ENCODE results near the gene NTRK1.
"Not testable (repeated sequence)": the region's sequence is repeated elsewhere in the genome, so short reads cannot be mapped to it uniquely, and the experiment has no call there.

The NTRK1 gene

DNA sequence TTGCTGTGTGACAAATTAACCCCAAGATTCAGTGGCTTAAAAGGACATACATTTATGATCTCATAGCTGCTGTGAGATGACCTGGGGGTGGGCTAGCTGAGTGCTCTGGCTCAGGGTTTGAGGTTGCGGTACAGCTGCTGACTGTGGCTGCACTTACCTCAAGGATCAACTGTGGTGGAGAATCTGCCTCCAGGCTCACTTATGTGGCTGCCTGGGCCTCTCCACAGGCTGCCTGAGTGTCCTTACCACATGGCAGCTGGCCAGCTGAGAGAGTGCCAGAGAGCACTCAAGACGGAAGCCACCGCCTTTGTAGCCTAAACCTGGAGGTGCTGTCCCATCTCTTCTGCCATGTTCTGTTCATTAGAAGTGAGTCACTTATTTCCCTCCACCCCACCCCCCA, 65.5 kb downstream of the NTRK1 start (continued):
- TF ChIP-seq, protein P1, sequence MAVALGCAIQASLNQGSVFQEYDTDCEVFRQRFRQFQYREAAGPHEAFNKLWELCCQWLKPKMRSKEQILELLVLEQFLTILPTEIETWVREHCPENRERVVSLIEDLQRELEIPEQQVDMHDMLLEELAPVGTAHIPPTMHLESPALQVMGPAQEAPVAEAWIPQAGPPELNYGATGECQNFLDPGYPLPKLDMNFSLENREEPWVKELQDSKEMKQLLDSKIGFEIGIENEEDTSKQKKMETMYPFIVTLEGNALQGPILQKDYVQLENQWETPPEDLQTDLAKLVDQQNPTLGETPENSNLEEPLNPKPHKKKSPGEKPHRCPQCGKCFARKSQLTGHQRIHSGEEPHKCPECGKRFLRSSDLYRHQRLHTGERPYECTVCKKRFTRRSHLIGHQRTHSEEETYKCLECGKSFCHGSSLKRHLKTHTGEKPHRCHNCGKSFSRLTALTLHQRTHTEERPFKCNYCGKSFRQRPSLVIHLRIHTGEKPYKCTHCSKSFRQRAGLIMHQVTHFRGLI (tag by site-specific recombination; IDR thresholded peaks at IDR 0.05), result no peak
- TF ChIP-seq ZNF707 (tag by site-specific recombination; IDR thresholded peaks at IDR 0.05) (no peak), ZNF266 (tag by site-specific recombination; IDR thresholded peaks at IDR 0.05; ENCODE audit: low read depth) (no peak), GLI4 (tag by site-specific recombination; IDR thresholded peaks at IDR 0.05) (no peak), ZXDB (tag by site-specific recombination; IDR thresholded peaks at IDR 0.05) (peak; percentile 46; the same call in 1 of the 2 replicates), ZNF843 (tag by site-specific recombination; IDR thresholded peaks at IDR 0.05) (peak; percentile 61; the same call in 1 of the 2 replicates), ZNF248 (tag by site-specific recombination; IDR thresholded peaks at IDR 0.05) (no peak)
- TF ChIP-seq, protein P2, sequence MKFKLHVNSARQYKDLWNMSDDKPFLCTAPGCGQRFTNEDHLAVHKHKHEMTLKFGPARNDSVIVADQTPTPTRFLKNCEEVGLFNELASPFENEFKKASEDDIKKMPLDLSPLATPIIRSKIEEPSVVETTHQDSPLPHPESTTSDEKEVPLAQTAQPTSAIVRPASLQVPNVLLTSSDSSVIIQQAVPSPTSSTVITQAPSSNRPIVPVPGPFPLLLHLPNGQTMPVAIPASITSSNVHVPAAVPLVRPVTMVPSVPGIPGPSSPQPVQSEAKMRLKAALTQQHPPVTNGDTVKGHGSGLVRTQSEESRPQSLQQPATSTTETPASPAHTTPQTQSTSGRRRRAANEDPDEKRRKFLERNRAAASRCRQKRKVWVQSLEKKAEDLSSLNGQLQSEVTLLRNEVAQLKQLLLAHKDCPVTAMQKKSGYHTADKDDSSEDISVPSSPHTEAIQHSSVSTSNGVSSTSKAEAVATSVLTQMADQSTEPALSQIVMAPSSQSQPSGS (tag by site-specific recombination; IDR thresholded peaks at IDR 0.05; ENCODE audit: low read depth), result no peak
- TF ChIP-seq, protein P3, sequence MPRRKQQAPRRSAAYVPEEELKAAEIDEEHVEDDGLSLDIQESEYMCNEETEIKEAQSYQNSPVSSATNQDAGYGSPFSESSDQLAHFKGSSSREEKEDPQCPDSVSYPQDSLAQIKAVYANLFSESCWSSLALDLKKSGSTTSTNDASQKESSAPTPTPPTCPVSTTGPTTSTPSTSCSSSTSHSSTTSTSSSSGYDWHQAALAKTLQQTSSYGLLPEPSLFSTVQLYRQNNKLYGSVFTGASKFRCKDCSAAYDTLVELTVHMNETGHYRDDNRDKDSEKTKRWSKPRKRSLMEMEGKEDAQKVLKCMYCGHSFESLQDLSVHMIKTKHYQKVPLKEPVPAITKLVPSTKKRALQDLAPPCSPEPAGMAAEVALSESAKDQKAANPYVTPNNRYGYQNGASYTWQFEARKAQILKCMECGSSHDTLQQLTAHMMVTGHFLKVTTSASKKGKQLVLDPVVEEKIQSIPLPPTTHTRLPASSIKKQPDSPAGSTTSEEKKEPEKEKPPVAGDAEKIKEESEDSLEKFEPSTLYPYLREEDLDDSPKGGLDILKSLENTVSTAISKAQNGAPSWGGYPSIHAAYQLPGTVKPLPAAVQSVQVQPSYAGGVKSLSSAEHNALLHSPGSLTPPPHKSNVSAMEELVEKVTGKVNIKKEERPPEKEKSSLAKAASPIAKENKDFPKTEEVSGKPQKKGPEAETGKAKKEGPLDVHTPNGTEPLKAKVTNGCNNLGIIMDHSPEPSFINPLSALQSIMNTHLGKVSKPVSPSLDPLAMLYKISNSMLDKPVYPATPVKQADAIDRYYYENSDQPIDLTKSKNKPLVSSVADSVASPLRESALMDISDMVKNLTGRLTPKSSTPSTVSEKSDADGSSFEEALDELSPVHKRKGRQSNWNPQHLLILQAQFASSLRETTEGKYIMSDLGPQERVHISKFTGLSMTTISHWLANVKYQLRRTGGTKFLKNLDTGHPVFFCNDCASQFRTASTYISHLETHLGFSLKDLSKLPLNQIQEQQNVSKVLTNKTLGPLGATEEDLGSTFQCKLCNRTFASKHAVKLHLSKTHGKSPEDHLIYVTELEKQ (tag by site-specific recombination; IDR thresholded peaks at IDR 0.05; ENCODE audit: borderline replicate concordance), result no peak

DNA sequence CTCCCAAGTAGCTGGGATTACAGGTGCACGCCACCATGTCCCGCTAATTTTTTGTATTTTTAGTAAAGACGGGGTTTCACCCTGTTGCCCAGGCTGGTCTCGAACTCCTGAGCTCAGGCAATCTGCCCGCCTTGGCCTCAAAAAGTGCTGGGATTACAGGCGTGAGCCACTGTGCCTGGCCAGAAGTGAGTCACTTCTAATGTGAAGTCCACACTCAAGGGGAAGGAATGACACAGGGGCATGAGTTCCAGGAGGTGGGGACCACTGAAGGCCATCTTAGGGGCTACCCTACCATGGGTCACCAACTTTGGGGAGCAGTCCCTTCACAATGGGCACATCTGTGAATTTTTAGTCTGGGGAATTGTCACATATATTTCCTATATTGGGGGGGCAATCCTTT, 66.0 kb downstream of the NTRK1 start:
- CTCF ChIA-PET, result interaction anchor here (0.5 to 11.9 kb wide), 20 partner anchors 10 to 1468 kb away, joined by 3 to 199 read pairs (median 8); partner anchors contain the start of genes NTRK1 and PEAR1
- not testable (repeated sequence) for H3K9me3 ChIP-seq (ENCODE audit: control insufficient read depth, insufficient read depth, low read depth, low read length); H3K4me3 ChIP-seq (ENCODE audit: low read depth, low read length); H3K36me3 ChIP-seq (ENCODE audit: control insufficient read depth in 2 of 2, insufficient read depth in 1 of 2, low read length in 2 of 2); H3K4me1 ChIP-seq (ENCODE audit: control insufficient read depth, insufficient read depth, low read length); H3K27ac ChIP-seq (ENCODE audit: extremely low read depth, low read depth, low read length)
- POLR2A ChIA-PET, result interaction anchor here (0.9 to 1.4 kb wide), 2 partner anchors 37 to 198 kb away, joined by 3 to 4 read pairs; partner anchors contain the start of genes ISG20L2 and METTL25B

DNA sequence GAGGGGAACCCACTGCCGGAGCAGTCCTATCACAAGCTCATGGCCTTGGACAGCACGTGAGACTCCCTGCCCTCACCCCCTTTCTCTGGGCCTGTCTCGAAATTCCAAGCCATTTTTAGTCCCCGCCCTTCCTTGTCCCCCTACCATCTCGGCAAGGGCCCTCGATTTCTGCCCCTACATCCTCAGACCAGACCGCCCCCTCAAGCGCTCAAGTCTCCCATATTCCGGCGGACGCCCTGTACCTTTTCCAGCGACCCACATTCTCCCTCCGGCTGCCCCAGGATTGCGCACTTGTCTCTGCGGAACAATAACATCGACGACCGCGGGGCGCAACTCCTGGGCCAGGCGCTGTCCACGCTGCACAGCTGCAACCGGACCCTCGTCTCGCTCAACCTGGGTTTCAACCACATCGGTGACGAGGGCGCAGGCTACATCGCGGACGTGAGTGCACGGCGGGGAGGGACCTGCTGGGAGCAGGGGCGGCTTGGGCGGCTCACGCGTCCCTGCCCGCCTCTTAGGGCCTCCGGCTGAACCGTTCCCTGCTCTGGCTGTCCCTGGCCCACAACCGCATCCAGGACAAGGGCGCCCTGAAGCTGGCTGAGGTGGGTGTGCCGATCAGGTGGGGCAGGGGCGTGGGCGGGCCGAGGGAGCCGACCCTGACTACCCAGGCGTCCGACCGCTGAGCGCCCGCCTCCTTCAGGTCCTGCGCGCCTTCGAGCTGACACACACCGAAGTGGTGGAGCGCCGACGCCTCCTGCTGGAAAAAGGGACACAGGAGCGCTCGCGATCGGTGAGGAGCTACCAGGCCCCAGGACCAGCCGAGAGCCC, 66.8 kb downstream of the NTRK1 start:
- Histone ChIP-seq H3K4me1 (ENCODE audit: control insufficient read depth, insufficient read depth, low read length) (no peaks in the 10 kb centered on the region; the same call in 1 of the 2 replicates), H3K9me3 (ENCODE audit: control insufficient read depth, insufficient read depth, low read depth, low read length) (no peaks in the 10 kb centered on the region), H3K4me3 (ENCODE audit: low read depth, low read length) (peak overlapping the region; percentile 33), H3K27ac (ENCODE audit: extremely low read depth, low read depth, low read length) (no peak overlapping the region; the same call in 1 of the 2 replicates), H3K36me3 (ENCODE audit: control insufficient read depth in 2 of 2, insufficient read depth in 1 of 2, low read length in 2 of 2) (no peaks in the 10 kb centered on the region)
- POLR2A ChIA-PET, result interaction anchor here (0.7 to 1.4 kb wide), 5 partner anchors 35 to 238 kb away, joined by 3 to 4 read pairs (median 4); partner anchors contain the start of genes ISG20L2 and METTL25B
- CTCF ChIA-PET, result interaction anchor here (0.6 to 11.9 kb wide), 42 partner anchors 8 to 303 kb away, joined by 3 to 199 read pairs (median 5); partner anchors contain the start of genes NTRK1, PEAR1 and PRCC
- TF ChIP-seq ZXDB (tag by site-specific recombination; IDR thresholded peaks at IDR 0.05) (peak; percentile 57; the same call in 1 of the 2 replicates), SP3 (tag by site-specific recombination; IDR thresholded peaks at IDR 0.05) (peak; percentile 69), ZFP37 (tag by site-specific recombination; IDR thresholded peaks at IDR 0.05) (0 out of 2 replicates have a peak, but pooled peaks have one; percentile 51), ZFHX2 (tag by site-specific recombination; conservative IDR thresholded peaks at IDR 0.05) (peak; percentile 96), ZNF654 (tag by site-specific recombination; IDR thresholded peaks at IDR 0.05; ENCODE audit: low read depth) (peak; percentile 82), ZNF174 (tag by site-specific recombination; IDR thresholded peaks at IDR 0.05) (no peak), ZNF394 (tag by site-specific recombination; IDR thresholded peaks at IDR 0.05; ENCODE audit: borderline replicate concordance) (0 out of 2 replicates have a peak, but pooled peaks have one; percentile 15), ZNF561 (tag by site-specific recombination; IDR thresholded peaks at IDR 0.05; ENCODE audit: borderline replicate concordance) (peak; percentile 30; the same call in 1 of the 2 replicates), ZBTB17 (tag by site-specific recombination; IDR thresholded peaks at IDR 0.05) (peak; percentile 88)
- TF ChIP-seq, protein P4, sequence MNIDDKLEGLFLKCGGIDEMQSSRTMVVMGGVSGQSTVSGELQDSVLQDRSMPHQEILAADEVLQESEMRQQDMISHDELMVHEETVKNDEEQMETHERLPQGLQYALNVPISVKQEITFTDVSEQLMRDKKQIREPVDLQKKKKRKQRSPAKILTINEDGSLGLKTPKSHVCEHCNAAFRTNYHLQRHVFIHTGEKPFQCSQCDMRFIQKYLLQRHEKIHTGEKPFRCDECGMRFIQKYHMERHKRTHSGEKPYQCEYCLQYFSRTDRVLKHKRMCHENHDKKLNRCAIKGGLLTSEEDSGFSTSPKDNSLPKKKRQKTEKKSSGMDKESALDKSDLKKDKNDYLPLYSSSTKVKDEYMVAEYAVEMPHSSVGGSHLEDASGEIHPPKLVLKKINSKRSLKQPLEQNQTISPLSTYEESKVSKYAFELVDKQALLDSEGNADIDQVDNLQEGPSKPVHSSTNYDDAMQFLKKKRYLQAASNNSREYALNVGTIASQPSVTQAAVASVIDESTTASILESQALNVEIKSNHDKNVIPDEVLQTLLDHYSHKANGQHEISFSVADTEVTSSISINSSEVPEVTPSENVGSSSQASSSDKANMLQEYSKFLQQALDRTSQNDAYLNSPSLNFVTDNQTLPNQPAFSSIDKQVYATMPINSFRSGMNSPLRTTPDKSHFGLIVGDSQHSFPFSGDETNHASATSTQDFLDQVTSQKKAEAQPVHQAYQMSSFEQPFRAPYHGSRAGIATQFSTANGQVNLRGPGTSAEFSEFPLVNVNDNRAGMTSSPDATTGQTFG (tag by site-specific recombination; IDR thresholded peaks at IDR 0.05; ENCODE audit: borderline replicate concordance), result no peak
- TF ChIP-seq, protein P5, sequence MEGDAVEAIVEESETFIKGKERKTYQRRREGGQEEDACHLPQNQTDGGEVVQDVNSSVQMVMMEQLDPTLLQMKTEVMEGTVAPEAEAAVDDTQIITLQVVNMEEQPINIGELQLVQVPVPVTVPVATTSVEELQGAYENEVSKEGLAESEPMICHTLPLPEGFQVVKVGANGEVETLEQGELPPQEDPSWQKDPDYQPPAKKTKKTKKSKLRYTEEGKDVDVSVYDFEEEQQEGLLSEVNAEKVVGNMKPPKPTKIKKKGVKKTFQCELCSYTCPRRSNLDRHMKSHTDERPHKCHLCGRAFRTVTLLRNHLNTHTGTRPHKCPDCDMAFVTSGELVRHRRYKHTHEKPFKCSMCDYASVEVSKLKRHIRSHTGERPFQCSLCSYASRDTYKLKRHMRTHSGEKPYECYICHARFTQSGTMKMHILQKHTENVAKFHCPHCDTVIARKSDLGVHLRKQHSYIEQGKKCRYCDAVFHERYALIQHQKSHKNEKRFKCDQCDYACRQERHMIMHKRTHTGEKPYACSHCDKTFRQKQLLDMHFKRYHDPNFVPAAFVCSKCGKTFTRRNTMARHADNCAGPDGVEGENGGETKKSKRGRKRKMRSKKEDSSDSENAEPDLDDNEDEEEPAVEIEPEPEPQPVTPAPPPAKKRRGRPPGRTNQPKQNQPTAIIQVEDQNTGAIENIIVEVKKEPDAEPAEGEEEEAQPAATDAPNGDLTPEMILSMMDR (tag by site-specific recombination; IDR thresholded peaks at IDR 0.05), result peak; percentile 90

Data from HEK293 (cell line).